ENCODE results near the gene RANBP3. TPM values are rescaled to one million over a fixed set of nuclear protein-coding genes. Genes with fewer than 3 reads are reported as not detected.

The RANBP3 gene
- total and polyA plus RNA-seq, 4 donors: 33.6 to 67.7 (median 54.9) TPM

DNA sequence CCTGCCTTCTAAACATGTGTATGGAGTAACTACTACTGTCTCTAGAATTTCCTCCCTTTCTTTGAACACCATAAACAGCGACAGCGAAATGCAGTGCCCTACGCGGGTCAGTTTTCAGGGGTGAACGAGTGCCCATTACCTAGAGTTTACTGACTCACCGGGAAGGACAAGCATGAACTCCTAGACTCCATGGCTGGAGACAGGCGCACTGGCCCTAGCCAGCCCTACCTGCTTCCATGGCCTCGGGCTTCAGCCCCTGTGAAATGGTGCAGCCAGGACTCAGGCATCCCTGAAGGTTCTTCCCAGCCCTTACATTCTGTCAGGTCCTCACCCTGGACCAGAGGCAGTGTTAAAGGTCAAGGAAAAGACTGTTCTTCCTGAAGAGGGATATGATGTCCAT lies 8.5 kb downstream of the RANBP3 start:
- no peak overlapping the region for H3K4me3 ChIP-seq

DNA sequence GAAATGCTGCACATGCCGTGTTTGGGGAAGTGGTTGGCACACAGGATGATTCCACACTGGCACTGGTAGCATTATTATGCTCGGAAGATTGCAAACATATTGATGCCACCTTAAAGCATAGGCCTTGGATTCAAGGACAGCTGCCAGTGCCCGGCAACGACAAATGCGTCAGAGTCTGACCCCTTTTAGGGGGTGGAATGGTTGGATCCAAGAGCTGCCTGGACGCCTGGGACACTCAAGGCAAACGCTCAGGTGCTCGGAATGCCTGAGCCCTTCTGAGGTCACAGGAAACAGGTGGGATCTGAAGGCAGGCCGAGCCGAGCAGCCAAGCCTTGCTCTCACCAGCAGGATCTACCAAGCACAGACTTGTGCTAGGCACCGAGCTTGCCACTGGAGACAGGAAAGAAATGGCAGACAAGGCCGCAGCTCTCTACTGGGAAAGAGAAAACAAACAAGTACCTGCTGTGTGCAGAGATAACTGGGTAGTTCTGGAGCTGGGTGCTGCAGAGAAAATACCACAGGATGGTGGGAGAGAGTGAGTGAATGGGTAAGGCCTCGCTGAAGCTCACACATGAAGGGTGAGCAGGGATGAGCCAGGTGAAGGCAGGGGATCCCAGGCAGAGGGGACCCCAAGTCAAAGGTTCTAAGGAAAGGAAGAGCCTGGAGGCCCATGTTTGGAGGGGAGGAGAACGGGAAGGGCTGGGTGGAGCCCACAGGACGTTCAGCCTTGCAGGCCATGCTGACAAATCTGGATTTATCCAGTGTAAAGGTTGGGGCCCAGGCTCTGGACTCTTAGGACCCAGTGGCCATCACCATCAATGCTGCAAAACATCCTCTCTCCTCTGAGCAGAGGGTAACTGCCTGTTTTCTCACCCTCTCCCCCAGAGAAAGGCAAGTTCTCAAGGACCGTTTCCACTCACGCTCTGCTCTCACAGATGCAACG lies 9.2 kb downstream of the RANBP3 start:
- Histone ChIP-seq H3K27me3 (ENCODE audit: control insufficient read depth in 3 of 3, insufficient read depth in 3 of 3, low read length in 2 of 3) (no peaks in the 10 kb centered on the region), H3K36me3 (ENCODE audit: control insufficient read depth in 4 of 4, insufficient read depth in 4 of 4, low read length in 4 of 4) (peaks cover 0 to 5% (median 0%) of the 10 kb centered on the region in 4 donors), H3K27ac (ENCODE audit: low read depth in 1 of 2, low read length in 1 of 2) (peak overlapping the region; percentile 62 to 65), H3K9me3 (ENCODE audit: control insufficient read depth in 4 of 4, insufficient read depth in 3 of 4, low read length in 3 of 4) (no peaks in the 10 kb centered on the region), H3K9ac (ENCODE audit: insufficient read depth in 1 of 2, low read length in 2 of 2) (peak overlapping the region in 1 of 2 donors; percentile 54), H3K4me1 (ENCODE audit: control insufficient read depth in 5 of 5, insufficient read depth in 5 of 5, low read length in 5 of 5) (peaks cover 26 to 37% (median 30%) of the 10 kb centered on the region in 5 donors), H3K4me3 (no peak overlapping the region)
- DNase-seq (no peak), ATAC-seq (ENCODE audit: insufficient read depth, low FRiP score) (no peak)
- TF ChIP-seq, protein P1, sequence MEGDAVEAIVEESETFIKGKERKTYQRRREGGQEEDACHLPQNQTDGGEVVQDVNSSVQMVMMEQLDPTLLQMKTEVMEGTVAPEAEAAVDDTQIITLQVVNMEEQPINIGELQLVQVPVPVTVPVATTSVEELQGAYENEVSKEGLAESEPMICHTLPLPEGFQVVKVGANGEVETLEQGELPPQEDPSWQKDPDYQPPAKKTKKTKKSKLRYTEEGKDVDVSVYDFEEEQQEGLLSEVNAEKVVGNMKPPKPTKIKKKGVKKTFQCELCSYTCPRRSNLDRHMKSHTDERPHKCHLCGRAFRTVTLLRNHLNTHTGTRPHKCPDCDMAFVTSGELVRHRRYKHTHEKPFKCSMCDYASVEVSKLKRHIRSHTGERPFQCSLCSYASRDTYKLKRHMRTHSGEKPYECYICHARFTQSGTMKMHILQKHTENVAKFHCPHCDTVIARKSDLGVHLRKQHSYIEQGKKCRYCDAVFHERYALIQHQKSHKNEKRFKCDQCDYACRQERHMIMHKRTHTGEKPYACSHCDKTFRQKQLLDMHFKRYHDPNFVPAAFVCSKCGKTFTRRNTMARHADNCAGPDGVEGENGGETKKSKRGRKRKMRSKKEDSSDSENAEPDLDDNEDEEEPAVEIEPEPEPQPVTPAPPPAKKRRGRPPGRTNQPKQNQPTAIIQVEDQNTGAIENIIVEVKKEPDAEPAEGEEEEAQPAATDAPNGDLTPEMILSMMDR (IDR thresholded peaks at IDR 0.05; ENCODE audit: control extremely low read depth, extremely low read depth): no peak
- WGBS, 2 donors: 40 to 48% methylated on average over 18 of the region's 18 CpGs

More for the DNA sequence above, 8.5 kb downstream of the RANBP3 start:
- no peak for ATAC-seq (ENCODE audit: insufficient read depth, low FRiP score)
- 76 to 87% methylated on average over 8 of the region's 8 CpGs for WGBS, 2 donors
- no peaks in the 10 kb centered on the region for H3K9me3 ChIP-seq (ENCODE audit: control insufficient read depth in 4 of 4, insufficient read depth in 3 of 4, low read length in 3 of 4)
- TF ChIP-seq, protein P1 (IDR thresholded peaks at IDR 0.05; ENCODE audit: control extremely low read depth, extremely low read depth): no peak
- H3K4me1 ChIP-seq (ENCODE audit: control insufficient read depth in 5 of 5, insufficient read depth in 5 of 5, low read length in 5 of 5): peaks cover 19 to 41% (median 30%) of the 10 kb centered on the region in 5 donors
- H3K27me3 ChIP-seq (ENCODE audit: control insufficient read depth in 3 of 3, insufficient read depth in 3 of 3, low read length in 2 of 3): no peaks in the 10 kb centered on the region
- H3K36me3 ChIP-seq (ENCODE audit: control insufficient read depth in 4 of 4, insufficient read depth in 4 of 4, low read length in 4 of 4): peaks cover 0 to 5% (median 0%) of the 10 kb centered on the region in 4 donors
- DNase-seq: no peak
- H3K27ac ChIP-seq (ENCODE audit: low read depth in 1 of 2, low read length in 1 of 2): no peak overlapping the region
- H3K9ac ChIP-seq (ENCODE audit: insufficient read depth in 1 of 2, low read length in 2 of 2): no peak overlapping the region

DNA sequence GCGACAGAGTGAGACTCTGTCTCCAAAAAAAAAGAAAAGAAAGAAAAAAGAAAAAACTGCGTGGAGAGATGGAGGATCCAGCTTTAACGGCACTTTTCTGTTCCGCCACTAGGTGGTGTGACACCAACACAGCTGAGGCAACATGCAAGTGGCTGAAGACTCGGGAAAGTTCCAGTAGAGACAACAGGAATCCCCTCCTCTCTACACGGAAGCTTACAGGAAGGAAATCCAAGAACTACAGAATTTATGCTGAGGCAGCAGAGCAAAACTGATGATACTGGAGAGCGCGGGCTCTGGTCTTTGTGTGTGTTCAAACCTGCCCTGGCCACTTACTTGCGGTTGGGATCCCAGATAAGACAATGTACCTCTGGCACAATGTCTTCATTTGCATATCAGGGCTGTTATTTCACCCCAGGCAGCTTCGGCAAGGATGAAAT lies 9.9 kb downstream of the RANBP3 start:
- H3K27me3 ChIP-seq (ENCODE audit: control insufficient read depth in 3 of 3, insufficient read depth in 3 of 3, low read length in 2 of 3): no peaks in the 10 kb centered on the region
- H3K4me3 ChIP-seq: no peak overlapping the region
- 4 to 10% methylated on average over 10 of the region's 10 CpGs for WGBS, 2 donors
- H3K4me1 ChIP-seq (ENCODE audit: control insufficient read depth in 5 of 5, insufficient read depth in 5 of 5, low read length in 5 of 5): peaks cover 28 to 38% (median 30%) of the 10 kb centered on the region in 5 donors
- peak; percentile 76 to 92 (median 86) for DNase-seq
- H3K9ac ChIP-seq (ENCODE audit: insufficient read depth in 1 of 2, low read length in 2 of 2): peak overlapping the region in 1 of 2 donors; percentile 54
- ATAC-seq (ENCODE audit: insufficient read depth, low FRiP score): peak; percentile 61
- H3K36me3 ChIP-seq (ENCODE audit: control insufficient read depth in 4 of 4, insufficient read depth in 4 of 4, low read length in 4 of 4): peaks cover 0 to 5% (median 0%) of the 10 kb centered on the region in 4 donors
- H3K27ac ChIP-seq (ENCODE audit: low read depth in 1 of 2, low read length in 1 of 2): peak overlapping the region; percentile 62 to 65
- no peaks in the 10 kb centered on the region for H3K9me3 ChIP-seq (ENCODE audit: control insufficient read depth in 4 of 4, insufficient read depth in 3 of 4, low read length in 3 of 4)
- TF ChIP-seq, protein P1 (IDR thresholded peaks at IDR 0.05; ENCODE audit: control extremely low read depth, extremely low read depth): peak; percentile 84

Data from lung (tissue), 12 donors.